ENCODE data around the gene MTTP. TPM values are rescaled to one million over a fixed set of nuclear protein-coding genes. Genes with fewer than 3 reads are reported as not detected.

MTTP gene
- total RNA-seq, 1 donor from 2014 or later = not detected

DNA sequence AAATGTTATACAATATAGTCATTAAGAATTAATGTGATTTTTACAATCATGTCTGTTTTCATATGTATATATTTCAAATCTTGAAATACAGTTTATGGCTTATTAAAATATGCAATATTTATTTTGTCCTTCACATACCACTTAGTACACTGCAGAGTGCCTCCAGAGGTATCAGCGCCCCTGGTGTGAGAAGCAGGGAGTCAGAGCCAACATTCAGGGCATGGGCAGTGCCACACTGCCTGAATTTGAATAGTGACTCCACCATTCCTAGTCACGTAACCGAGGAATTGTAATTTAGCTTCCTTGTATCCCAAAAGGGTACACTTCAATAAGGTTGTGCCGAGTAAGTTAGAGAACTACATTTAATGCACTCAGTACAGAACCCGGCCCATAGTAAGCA, 87.3 kb downstream of the MTTP start:
- Mint-ChIP-seq H3K9me3 (ENCODE audit: unreplicated experiment) (peaks cover 3% of the 10 kb centered on the region), H3K36me3 (ENCODE audit: unreplicated experiment) (no peaks in the 10 kb centered on the region)

DNA sequence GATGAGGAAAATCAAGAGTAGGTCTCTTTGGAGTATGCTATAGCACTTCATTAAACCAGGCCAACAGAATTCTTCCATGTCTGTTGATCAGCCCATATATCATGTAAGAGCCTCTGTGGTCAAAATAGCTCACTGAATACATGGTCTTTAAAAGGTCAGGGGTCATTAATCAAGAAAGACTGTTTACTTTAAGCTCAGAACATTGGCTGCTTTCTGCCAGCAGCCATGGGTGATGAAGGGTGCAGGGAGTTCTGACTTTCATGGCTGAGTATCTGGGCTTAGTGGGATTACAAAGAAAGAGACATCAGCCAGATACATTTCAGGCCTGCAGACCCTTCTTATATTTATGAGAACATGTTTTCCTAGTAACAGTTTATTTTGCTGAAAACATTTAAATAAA, 90.1 kb downstream of the MTTP start:
- no peak for DNase-seq
- H3K4me3 Mint-ChIP-seq (ENCODE audit: unreplicated experiment) = no peak overlapping the region
- TF ChIP-seq CTCF (IDR thresholded peaks at IDR 0.05; ENCODE audit: partially characterized antibody, unreplicated experiment) = no peak
- H3K36me3 Mint-ChIP-seq (ENCODE audit: unreplicated experiment) = no peaks in the 10 kb centered on the region
- no peak overlapping the region for H3K27ac Mint-ChIP-seq (ENCODE audit: unreplicated experiment)
- peaks cover 3% of the 10 kb centered on the region for H3K9me3 Mint-ChIP-seq (ENCODE audit: unreplicated experiment)
- H3K4me1 Mint-ChIP-seq (ENCODE audit: low read depth, unreplicated experiment) = no peaks in the 10 kb centered on the region
- H3K27me3 Mint-ChIP-seq (ENCODE audit: unreplicated experiment) = peaks cover 5% of the 10 kb centered on the region

More for the DNA sequence above, 87.3 kb downstream of the MTTP start:
- Mint-ChIP-seq H3K4me1 (ENCODE audit: low read depth, unreplicated experiment) (no peaks in the 10 kb centered on the region), H3K27me3 (ENCODE audit: unreplicated experiment) (peaks cover 5% of the 10 kb centered on the region), H3K4me3 (ENCODE audit: unreplicated experiment) (no peak overlapping the region), H3K27ac (ENCODE audit: unreplicated experiment) (no peak overlapping the region)
- DNase-seq = no peak
- no peak for TF ChIP-seq CTCF (IDR thresholded peaks at IDR 0.05; ENCODE audit: partially characterized antibody, unreplicated experiment)

- Mint-ChIP-seq H3K36me3 (ENCODE audit: unreplicated experiment) (no peaks in the 10 kb centered on the region), H3K4me1 (ENCODE audit: low read depth, unreplicated experiment) (no peaks in the 10 kb centered on the region), H3K27ac (ENCODE audit: unreplicated experiment) (no peak overlapping the region), H3K9me3 (ENCODE audit: unreplicated experiment) (peaks cover 3% of the 10 kb centered on the region), H3K27me3 (ENCODE audit: unreplicated experiment) (peaks cover 5% of the 10 kb centered on the region), H3K4me3 (ENCODE audit: unreplicated experiment) (no peak overlapping the region)
- TF ChIP-seq CTCF (IDR thresholded peaks at IDR 0.05; ENCODE audit: partially characterized antibody, unreplicated experiment) = no peak
- no peak for DNase-seq
Measured at GRCh38 chr4:99665983-99666382, 91.4 kb downstream of the MTTP start.

- no peak overlapping the region for H3K4me3 Mint-ChIP-seq (ENCODE audit: unreplicated experiment)
- TF ChIP-seq CTCF (IDR thresholded peaks at IDR 0.05; ENCODE audit: partially characterized antibody, unreplicated experiment) = no peak
- H3K9me3 Mint-ChIP-seq (ENCODE audit: unreplicated experiment) = peaks cover 7% of the 10 kb centered on the region
- no peak for DNase-seq
- peaks cover 16% of the 10 kb centered on the region for H3K36me3 Mint-ChIP-seq (ENCODE audit: unreplicated experiment)
- no peaks in the 10 kb centered on the region for H3K4me1 Mint-ChIP-seq (ENCODE audit: low read depth, unreplicated experiment)
- no peak overlapping the region for H3K27ac Mint-ChIP-seq (ENCODE audit: unreplicated experiment)
- peaks cover 3% of the 10 kb centered on the region for H3K27me3 Mint-ChIP-seq (ENCODE audit: unreplicated experiment)
Measured at GRCh38 chr4:99668472-99668871, 93.8 kb downstream of the MTTP start.

DNA sequence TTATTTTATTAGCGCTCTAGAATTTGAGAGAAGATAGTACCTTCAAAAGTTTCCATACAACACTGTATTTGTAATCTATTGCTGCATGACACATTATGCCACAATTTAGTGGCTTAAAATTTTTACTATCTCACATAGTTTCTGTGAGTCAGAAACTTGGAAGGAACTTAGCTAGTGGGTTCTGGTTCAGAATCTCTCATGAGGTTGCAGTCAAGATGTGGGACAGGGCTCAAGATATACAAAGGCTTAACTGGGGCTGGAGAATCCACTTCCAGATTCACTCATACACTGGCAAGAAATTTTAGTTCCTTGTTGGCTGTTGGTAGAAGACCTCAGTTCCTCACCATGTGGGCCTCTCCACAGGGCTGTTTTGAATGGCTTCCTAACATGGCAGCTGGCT, 94.5 kb downstream of the MTTP start:
- Mint-ChIP-seq H3K9me3 (ENCODE audit: unreplicated experiment) (peaks cover 6% of the 10 kb centered on the region), H3K4me1 (ENCODE audit: low read depth, unreplicated experiment) (no peaks in the 10 kb centered on the region), H3K27ac (ENCODE audit: unreplicated experiment) (no peak overlapping the region), H3K36me3 (ENCODE audit: unreplicated experiment) (peaks cover 19% of the 10 kb centered on the region), H3K4me3 (ENCODE audit: unreplicated experiment) (no peak overlapping the region), H3K27me3 (ENCODE audit: unreplicated experiment) (no peaks in the 10 kb centered on the region)
- no peak for TF ChIP-seq CTCF (IDR thresholded peaks at IDR 0.05; ENCODE audit: partially characterized antibody, unreplicated experiment)
- DNase-seq = no peak

Measured in glutamatergic neuron (in vitro differentiated cells).